ENCODE measurements around the gene CHMP2A.

Gene CHMP2A

GRCh38 chr19:58558623-58559274 lies 3.8 kb upstream of the CHMP2A start:
- Histone ChIP-seq H3K4me2 (peak overlapping the region; percentile 99), H3K36me3 (ENCODE audit: insufficient read depth) (no peaks in the 10 kb centered on the region), H3K9ac (peak overlapping the region; percentile 94), H3K27ac (peak overlapping the region; percentile 98), H3K27me3 (ENCODE audit: insufficient read depth, low read depth) (no peaks in the 10 kb centered on the region), H3K79me2 (ENCODE audit: insufficient read depth, low read depth) (peaks cover 29% of the 10 kb centered on the region), H4K20me1 (ENCODE audit: insufficient read depth) (no peaks in the 10 kb centered on the region), H3K4me3 (IDR thresholded peaks at IDR 0.05; ENCODE audit: insufficient read depth, low read depth, low read length) (peak overlapping the region; percentile 51), H2AFZ (ENCODE audit: low read depth) (peak overlapping the region; percentile 60; the same call in 1 of the 2 replicates), H3K4me1 (ENCODE audit: low read depth, poor library complexity, severe bottlenecking) (peaks cover 36% of the 10 kb centered on the region)
- 0 out of 2 replicates have a peak, but pooled peaks have one; percentile 3 for TF ChIP-seq CTCF (conservative IDR thresholded peaks at IDR 0.05; ENCODE audit: low read depth, low read length)

- Histone ChIP-seq H4K20me1 (ENCODE audit: insufficient read depth) (no peaks in the 10 kb centered on the region), H3K27ac (peak within 1 kb of the TSS; percentile 98), H3K4me1 (ENCODE audit: low read depth, poor library complexity, severe bottlenecking) (peaks cover 42% of the 10 kb centered on the region), H3K4me3 (IDR thresholded peaks at IDR 0.05; ENCODE audit: insufficient read depth, low read depth, low read length) (peak within 1 kb of the TSS; percentile 51), H3K4me2 (peak within 1 kb of the TSS; percentile 99), H3K79me2 (ENCODE audit: insufficient read depth, low read depth) (peaks cover 29% of the 10 kb centered on the region), H3K27me3 (ENCODE audit: insufficient read depth, low read depth) (no peaks in the 10 kb centered on the region), H3K9ac (peak within 1 kb of the TSS; percentile 94), H2AFZ (ENCODE audit: low read depth) (peak within 1 kb of the TSS; percentile 60; the same call in 1 of the 2 replicates), H3K36me3 (ENCODE audit: insufficient read depth) (no peaks in the 10 kb centered on the region)
- no peak for TF ChIP-seq CTCF (conservative IDR thresholded peaks at IDR 0.05; ENCODE audit: low read depth, low read length)
These were observed 3.2 kb upstream of the CHMP2A start, which contains the start of gene UBE2M for GRCh38 chr19:58558066-58558622. Gene UBE2M (minus strand): TSS chr19:58558611. CDS start chr19:58558381, 230 bp downstream.

- peak overlapping the region; percentile 94 for H3K9ac ChIP-seq
- peak overlapping the region; percentile 1; the same call in 1 of the 2 replicates for H2AFZ ChIP-seq (ENCODE audit: low read depth)
- peaks cover 29% of the 10 kb centered on the region for H3K79me2 ChIP-seq (ENCODE audit: insufficient read depth, low read depth)
- no peak overlapping the region for H3K4me3 ChIP-seq (IDR thresholded peaks at IDR 0.05; ENCODE audit: insufficient read depth, low read depth, low read length)
- H4K20me1 ChIP-seq (ENCODE audit: insufficient read depth), result no peaks in the 10 kb centered on the region
- H3K36me3 ChIP-seq (ENCODE audit: insufficient read depth), result no peaks in the 10 kb centered on the region
- H3K4me1 ChIP-seq (ENCODE audit: low read depth, poor library complexity, severe bottlenecking), result peaks cover 45% of the 10 kb centered on the region
- H3K27me3 ChIP-seq (ENCODE audit: insufficient read depth, low read depth), result no peaks in the 10 kb centered on the region
- H3K4me2 ChIP-seq, result peak overlapping the region; percentile 42
- H3K27ac ChIP-seq, result peak overlapping the region; percentile 98
- TF ChIP-seq CTCF (conservative IDR thresholded peaks at IDR 0.05; ENCODE audit: low read depth, low read length), result no peak
These were observed 2.5 kb upstream of the CHMP2A start for GRCh38 chr19:58557221-58558065.

GRCh38 chr19:58556622-58557220 lies 1.8 kb upstream of the CHMP2A start:
- Histone ChIP-seq H2AFZ (ENCODE audit: low read depth) (no peak overlapping the region), H3K4me1 (ENCODE audit: low read depth, poor library complexity, severe bottlenecking) (peaks cover 45% of the 10 kb centered on the region), H3K79me2 (ENCODE audit: insufficient read depth, low read depth) (peaks cover 29% of the 10 kb centered on the region), H3K27me3 (ENCODE audit: insufficient read depth, low read depth) (no peaks in the 10 kb centered on the region), H3K4me2 (peak overlapping the region; percentile 42), H3K9ac (peak overlapping the region; percentile 94; the same call in 1 of the 2 replicates), H3K4me3 (IDR thresholded peaks at IDR 0.05; ENCODE audit: insufficient read depth, low read depth, low read length) (no peak overlapping the region), H3K36me3 (ENCODE audit: insufficient read depth) (no peaks in the 10 kb centered on the region), H4K20me1 (ENCODE audit: insufficient read depth) (no peaks in the 10 kb centered on the region), H3K27ac (no peak overlapping the region; the same call in 1 of the 2 replicates)
- no peak for TF ChIP-seq CTCF (conservative IDR thresholded peaks at IDR 0.05; ENCODE audit: low read depth, low read length)

All from KMS-11 (cell line).